Esophagus squamous epithelium (tissue), 4 donors: ENCODE results near the gene NLRP12.

Source experiments
- CTCF ChIP-seq, 6 experiments: fragments of 450-650 bp in 4 of 6; fragments of 200-600 bp in 2 of 6; sonication (generic) in 2 of 6; IDR thresholded peaks; one replicate each; pipeline ENCODE4 v1.5.1; 2016 to 2019; ENCODE audit warnings: antibody characterized with exemption in 6 of 6, mild to moderate bottlenecking in 4 of 6, moderate library complexity in 4 of 6
- POLR2A ChIP-seq, 4 donors: fragments of 450-650 bp; IDR thresholded peaks; one replicate each; pipeline ENCODE4 v1.6.1; 2017; ENCODE audit warnings: antibody characterized with exemption in 4 of 4, mild to moderate bottlenecking in 4 of 4, moderate library complexity in 3 of 4

GRCh38 chr19:53801257-53801656 is 22.9 kb downstream of the NLRP12 start:
- TF ChIP-seq CTCF (IDR thresholded peaks at IDR 0.05) (no peak), POLR2A (IDR thresholded peaks at IDR 0.05) (no peak)
